ENCODE measurements around the gene EMC7. TPM values are rescaled to one million over a fixed set of nuclear protein-coding genes. Genes with fewer than 3 reads are reported as not detected.
"Not testable (repeated sequence)": the region's sequence is repeated elsewhere in the genome, so short reads cannot be mapped to it uniquely, and the experiment has no call there.

The EMC7 gene
- total RNA-seq, 1 donor from 2014 or later: 37.4 TPM

DNA sequence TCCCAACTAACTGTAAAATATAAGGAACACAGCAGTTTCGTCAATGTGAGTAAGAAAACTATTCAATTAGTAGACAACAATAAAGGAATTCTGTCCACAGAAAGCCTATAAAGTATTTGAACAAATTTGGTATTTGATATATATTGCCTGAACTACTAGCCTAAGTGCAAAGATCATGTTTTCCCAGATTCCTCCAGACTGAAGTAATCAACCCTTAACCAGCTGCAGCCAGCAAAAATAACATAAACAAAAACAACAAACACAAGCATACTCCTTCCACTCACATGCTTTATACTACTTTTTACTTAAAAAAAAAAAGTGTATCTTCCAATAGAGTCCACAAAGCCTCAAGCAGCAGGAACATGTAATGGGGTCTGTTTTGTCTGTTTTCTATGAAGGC is 24.3 kb upstream of the EMC7 start:
- TF ChIP-seq, protein P1, sequence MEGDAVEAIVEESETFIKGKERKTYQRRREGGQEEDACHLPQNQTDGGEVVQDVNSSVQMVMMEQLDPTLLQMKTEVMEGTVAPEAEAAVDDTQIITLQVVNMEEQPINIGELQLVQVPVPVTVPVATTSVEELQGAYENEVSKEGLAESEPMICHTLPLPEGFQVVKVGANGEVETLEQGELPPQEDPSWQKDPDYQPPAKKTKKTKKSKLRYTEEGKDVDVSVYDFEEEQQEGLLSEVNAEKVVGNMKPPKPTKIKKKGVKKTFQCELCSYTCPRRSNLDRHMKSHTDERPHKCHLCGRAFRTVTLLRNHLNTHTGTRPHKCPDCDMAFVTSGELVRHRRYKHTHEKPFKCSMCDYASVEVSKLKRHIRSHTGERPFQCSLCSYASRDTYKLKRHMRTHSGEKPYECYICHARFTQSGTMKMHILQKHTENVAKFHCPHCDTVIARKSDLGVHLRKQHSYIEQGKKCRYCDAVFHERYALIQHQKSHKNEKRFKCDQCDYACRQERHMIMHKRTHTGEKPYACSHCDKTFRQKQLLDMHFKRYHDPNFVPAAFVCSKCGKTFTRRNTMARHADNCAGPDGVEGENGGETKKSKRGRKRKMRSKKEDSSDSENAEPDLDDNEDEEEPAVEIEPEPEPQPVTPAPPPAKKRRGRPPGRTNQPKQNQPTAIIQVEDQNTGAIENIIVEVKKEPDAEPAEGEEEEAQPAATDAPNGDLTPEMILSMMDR (conservative IDR thresholded peaks at IDR 0.05; ENCODE audit: low read depth, low read length): no peak
- DNase-seq (ENCODE audit: low read depth): no peak
- no peak overlapping the region for H3K4me3 ChIP-seq (ENCODE audit: low read depth, low read length)

DNA sequence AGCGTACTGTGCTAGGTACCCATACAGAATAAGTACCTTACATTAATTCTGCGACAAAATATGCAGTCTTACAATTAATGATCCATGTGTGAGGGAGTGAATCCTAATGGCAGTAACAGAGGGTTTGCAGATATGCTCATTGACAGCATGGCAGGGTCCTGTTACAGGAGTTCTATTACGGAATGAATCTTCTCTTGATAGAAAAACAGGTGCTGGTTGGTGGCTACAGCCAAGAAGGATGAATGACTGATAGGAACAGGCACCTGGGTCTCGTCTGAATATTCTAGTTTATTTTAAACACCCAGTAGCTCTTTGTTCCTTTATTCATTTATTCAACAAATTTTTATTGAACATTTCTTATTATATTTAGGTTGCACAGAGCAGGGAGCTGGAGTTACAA is 23.0 kb upstream of the EMC7 start:
- DNase-seq (ENCODE audit: low read depth): no peak
- no peak overlapping the region for H3K4me3 ChIP-seq (ENCODE audit: low read depth, low read length)
- TF ChIP-seq, protein P1 (conservative IDR thresholded peaks at IDR 0.05; ENCODE audit: low read depth, low read length): no peak

DNA sequence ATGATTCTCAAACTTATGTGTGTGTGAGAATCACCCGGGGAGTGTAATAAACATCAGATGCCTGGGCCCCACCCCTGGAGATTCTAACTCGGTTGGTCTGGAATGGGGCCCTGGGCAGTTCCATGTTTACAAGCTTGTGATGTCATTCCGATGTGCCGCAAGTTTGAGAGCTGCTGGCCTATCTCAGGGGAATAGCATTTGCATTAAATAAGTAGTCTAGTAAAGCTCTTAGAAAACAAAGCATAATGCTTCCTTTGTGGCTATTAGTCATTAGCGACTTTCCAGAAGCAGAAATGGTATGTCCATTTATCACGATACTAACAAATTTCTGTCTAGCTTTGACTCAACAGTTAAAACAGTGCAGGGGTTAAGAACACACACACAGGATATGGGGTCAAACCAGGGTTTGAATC is 21.1 kb upstream of the EMC7 start:
- no peak for DNase-seq (ENCODE audit: low read depth)
- no peak overlapping the region for H3K4me3 ChIP-seq (ENCODE audit: low read depth, low read length)
- TF ChIP-seq, protein P1 (conservative IDR thresholded peaks at IDR 0.05; ENCODE audit: low read depth, low read length): no peak

DNA sequence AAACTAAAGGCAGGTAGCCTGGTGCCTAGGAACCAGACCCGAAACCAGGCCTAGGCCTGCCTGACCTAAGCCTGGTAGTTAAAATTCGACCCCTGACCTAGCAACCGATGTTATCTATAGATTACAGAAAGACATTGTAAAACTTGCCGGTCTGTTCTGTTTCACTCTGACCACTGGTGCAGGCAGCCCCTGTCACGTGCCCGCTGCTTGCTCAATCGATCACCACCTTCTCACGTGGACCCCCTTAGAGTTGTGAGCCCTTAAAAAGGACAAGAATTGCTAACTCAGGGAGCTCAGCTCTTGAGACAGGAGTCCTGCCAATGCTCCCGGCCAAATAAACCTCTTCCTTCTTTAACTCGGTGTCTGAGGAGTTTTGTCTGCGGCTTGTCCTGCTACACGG is 20.1 kb upstream of the EMC7 start:
- not testable (repeated sequence) for H3K4me3 ChIP-seq (ENCODE audit: low read depth, low read length); DNase-seq (ENCODE audit: low read depth)

DNA sequence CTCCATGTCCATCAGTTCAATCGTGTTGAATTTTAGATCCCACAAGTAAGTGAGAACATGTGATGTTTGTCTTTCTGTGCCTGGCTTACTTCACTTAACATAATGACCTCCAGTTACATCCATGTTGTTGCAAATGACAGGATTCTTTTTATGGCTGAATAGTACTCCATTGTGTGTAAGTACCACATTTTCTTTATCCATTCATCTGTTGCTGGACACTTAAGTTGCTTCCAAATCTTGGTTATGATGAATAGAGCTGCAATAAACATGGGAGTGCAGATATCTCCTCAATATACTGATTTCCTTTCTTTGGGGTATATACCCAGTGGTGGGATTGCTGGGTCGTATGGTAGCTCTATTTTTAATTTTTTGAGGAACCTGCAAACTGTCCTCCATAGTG is 18.8 kb upstream of the EMC7 start:
- DNase-seq (ENCODE audit: low read depth); H3K4me3 ChIP-seq (ENCODE audit: low read depth, low read length): not testable (repeated sequence)

DNA sequence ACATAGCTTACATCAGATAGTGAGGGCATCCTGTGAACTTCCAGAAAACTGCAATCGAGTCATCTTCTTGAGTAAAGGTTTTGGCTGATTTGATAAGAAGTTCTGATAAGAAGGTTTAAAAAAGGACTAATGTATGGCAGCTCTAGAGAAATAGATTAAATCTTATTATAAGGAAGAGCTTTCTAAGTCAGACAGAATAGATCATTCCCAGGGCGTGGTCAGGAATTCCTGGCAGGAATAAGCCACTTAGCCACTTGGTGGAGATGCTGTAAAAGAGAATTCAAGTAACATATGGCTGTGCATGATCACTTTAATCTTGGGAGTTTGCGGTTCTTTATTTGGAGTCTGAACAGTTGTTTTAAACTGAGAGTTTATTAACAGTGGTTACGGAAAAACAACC is 17.6 kb upstream of the EMC7 start:
- TF ChIP-seq, protein P1 (conservative IDR thresholded peaks at IDR 0.05; ENCODE audit: low read depth, low read length): no peak
- no peak overlapping the region for H3K4me3 ChIP-seq (ENCODE audit: low read depth, low read length)
- no peak for DNase-seq (ENCODE audit: low read depth)

DNA sequence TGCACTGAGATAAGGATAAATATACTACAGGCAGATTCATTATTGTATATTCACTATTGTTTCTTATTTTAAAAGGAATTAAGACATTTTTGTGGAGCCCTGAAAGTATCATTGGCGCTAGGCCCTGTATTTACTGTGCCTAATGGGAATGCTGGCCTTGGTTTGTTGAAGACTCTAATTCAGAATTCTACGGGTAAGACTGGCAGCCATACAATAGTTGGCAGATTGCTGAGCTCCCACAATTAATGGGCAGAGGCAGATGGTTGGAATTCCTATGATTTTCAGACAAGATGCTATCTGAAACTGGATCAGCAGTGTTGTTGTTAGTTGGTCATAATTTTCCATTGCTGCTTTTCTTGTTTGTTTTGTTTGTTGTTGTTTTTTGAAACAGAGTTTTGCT is 15.0 kb upstream of the EMC7 start:
- TF ChIP-seq, protein P1 (conservative IDR thresholded peaks at IDR 0.05; ENCODE audit: low read depth, low read length): no peak
- H3K4me3 ChIP-seq (ENCODE audit: low read depth, low read length): no peak overlapping the region
- no peak for DNase-seq (ENCODE audit: low read depth)

DNA sequence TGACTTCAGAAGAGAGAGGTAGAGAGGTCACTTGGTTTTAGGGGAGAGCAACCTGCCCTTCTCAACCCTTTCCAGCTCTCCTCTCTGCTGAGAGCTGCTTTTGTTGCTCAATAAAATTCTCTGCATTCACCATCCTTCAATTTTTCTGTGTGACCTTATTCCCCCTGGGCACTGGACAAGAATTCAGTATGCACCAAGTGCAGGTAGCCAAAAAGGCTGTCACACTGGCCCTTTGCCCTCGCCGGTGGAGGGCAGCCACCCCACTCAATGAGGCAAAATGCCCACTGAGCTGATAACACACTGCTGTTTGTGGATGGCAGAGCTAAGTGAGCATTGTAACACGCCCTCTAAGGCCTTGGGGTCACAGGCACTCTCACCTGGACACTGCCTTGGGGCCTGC is 13.1 kb upstream of the EMC7 start:
- TF ChIP-seq, protein P1 (conservative IDR thresholded peaks at IDR 0.05; ENCODE audit: low read depth, low read length): no peak
- DNase-seq (ENCODE audit: low read depth): no peak
- H3K4me3 ChIP-seq (ENCODE audit: low read depth, low read length): no peak overlapping the region

Measured in epithelial cell of proximal tubule (primary cell).